K562 (cell line): ENCODE measurements around the gene CBFA2T3. TPM values are rescaled to one million over a fixed set of nuclear protein-coding genes. Genes with fewer than 3 reads are reported as not detected.

Experiments
- CREB1 ChIP-seq, 2 experiments: sonication (generic) in 1 of 2; formaldehyde crosslinking in 1 of 2; IDR thresholded peaks; 2 replicates each; pipeline versions ENCODE4 v1.6.1 to v1.8.0; 2012 to 2022; ENCODE audit warnings: inconsistent platforms in 1 of 2, mild to moderate bottlenecking in 1 of 2, missing genetic modification reagents in 1 of 2, moderate library complexity in 1 of 2
- CREBBP ChIP-seq: IDR thresholded peaks from one replicate; pipeline ENCODE4 v1.6.1; 2012; ENCODE audit warnings: low read depth, mild to moderate bottlenecking, control low read depth, inconsistent platforms, low read length
- CREM ChIP-seq: IDR thresholded peaks from 2 replicates; pipeline ENCODE4 v1.6.1; 2014; ENCODE audit warnings: antibody characterized with exemption, low read depth
- E2F3 ChIP-seq: fragments of 250-450 bp; sonication (Bioruptor Pico); IDR thresholded peaks from 2 replicates; pipeline ENCODE4 v1.4.0; 2020; ENCODE audit warnings: mild to moderate bottlenecking
- MEIS2 ChIP-seq: fragments of 450-650 bp; IDR thresholded peaks from 2 replicates; pipeline ENCODE4 v1.6.1; 2014; ENCODE audit warnings: mild to moderate bottlenecking; ENCODE audit not compliant: partially characterized antibody
- SMARCA4 ChIP-seq: fragments of 450-650 bp; IDR thresholded peaks from 2 replicates; pipeline ENCODE4 v1.6.1; 2016
- ZNF140 ChIP-seq: fragments of 250-450 bp; sonication (Bioruptor Pico); IDR thresholded peaks from 2 replicates; pipeline ENCODE4 v1.8.0; 2021; ENCODE audit warnings: moderate library complexity, mild to moderate bottlenecking, inconsistent platforms
- polyA plus RNA-seq, 8 experiments: library from polyadenylated mRNA; depleted of rRNA in 4 of 8; stranded (reverse) in 5 of 8; unstranded in 3 of 8; fragments of >200 nt; fragmentation: Nextera tagmentation in 2 of 8; fragmentation: Illumina TruSeq in 1 of 8; extraction: Ambion mirVana in 2 of 8; extraction: Trizol in 1 of 8; gene quantifications; 2 replicates each; pipeline versions ENCODE4 v1.2.1 to v1.2.3, GENCODE V29; 2011 to 2014; ENCODE audit warnings: inconsistent platforms in 1 of 8, missing spikeins in 1 of 8
- total RNA-seq, 7 experiments: library from RNA; depleted of rRNA in 6 of 7; stranded (reverse); fragments of >200 nt in 6 of 7; fragmentation: Illumina TruSeq in 2 of 7; extraction: Trizol in 2 of 7; gene quantifications; 2 replicates each; pipeline versions ENCODE4 v1.2.1 to v1.2.3, GENCODE V29; 2011 to 2021; ENCODE audit warnings: low replicate concordance in 1 of 7
- TF ChIP-seq, protein P1 (sequence below), 3 experiments: fragments of 200-800 bp in 1 of 3; fragments of 250-450 bp in 1 of 3; fragments of 450-650 bp in 1 of 3; sonication (Bioruptor Pico) in 1 of 3; sonication (Bioruptor generic) in 1 of 3; formaldehyde crosslinking in 1 of 3; IDR thresholded peaks; 2 replicates each; pipeline versions ENCODE4 v1.6.1 to v1.8.0; 2016 to 2022; ENCODE audit warnings: mild to moderate bottlenecking in 2 of 3, missing genetic modification characterization in 2 of 3, missing compliant biosample characterization in 1 of 3, moderate library complexity in 1 of 3
- TF ChIP-seq, protein P2 (sequence below): fragments of 450-650 bp; IDR thresholded peaks from 2 replicates; pipeline ENCODE4 v1.6.1; 2018; ENCODE audit not compliant: partially characterized antibody
- TF ChIP-seq, protein P3 (sequence below): fragments of 450-650 bp; IDR thresholded peaks from 2 replicates; pipeline ENCODE4 v1.6.1; 2017; ENCODE audit warnings: mild to moderate bottlenecking, moderate library complexity
- TF ChIP-seq, protein P4 (sequence below): fragments of 250-450 bp; sonication (Bioruptor Pico); IDR thresholded peaks from 2 replicates; pipeline ENCODE4 v1.4.0; 2020

The CBFA2T3 gene
- total and polyA plus RNA-seq, 9 of the 15 experiments (the other 6 are each of a cell fraction or from before 2014, with no cell fraction given), result 2.3 to 145 (median 6.7) TPM

DNA sequence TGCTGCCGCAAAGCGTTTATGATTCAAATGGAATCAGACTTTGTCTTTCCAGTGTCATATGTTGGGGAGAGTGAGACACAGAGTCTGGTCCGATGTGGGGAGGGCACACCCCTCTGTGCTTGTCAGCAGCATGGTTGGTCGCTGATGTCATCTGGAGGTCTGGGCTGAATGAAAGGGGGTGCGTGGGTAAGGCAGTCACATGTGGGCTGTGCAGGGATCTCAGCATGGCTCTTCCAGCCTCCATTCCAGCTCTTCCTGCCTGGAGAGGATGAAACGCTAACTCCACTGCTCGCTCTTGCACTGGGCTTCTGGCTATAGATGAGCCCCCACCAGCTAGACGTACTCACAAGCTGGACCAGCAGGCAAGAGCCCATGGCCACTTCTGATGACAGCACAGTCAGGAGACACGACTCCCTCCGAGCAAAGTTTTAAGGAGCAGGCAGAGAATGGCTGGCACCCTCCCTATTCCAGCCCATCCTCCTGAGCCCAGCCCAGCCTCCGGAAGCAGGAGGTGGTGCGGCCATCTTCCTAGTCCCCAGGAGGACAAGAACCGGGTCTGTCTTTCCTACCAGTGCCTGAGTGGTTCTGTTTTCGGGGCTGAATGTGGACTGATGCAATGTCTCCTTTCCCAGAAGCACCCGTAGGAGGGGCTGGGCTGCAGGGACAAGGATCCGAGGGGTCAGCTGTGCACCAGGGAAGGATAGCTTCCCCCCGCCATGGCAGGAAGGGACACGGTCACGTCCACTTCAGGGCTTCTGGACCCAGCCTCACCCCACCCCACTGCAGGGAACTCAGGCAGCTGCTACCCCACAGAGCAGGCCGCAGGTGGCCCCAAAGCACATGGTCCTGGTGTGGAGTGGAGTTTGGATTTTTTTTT lies 41.5 kb upstream of the CBFA2T3 start (continued):
- TF ChIP-seq ZNF140 (CRISPR knock-in tag), result no peak
- TF ChIP-seq, protein P1, sequence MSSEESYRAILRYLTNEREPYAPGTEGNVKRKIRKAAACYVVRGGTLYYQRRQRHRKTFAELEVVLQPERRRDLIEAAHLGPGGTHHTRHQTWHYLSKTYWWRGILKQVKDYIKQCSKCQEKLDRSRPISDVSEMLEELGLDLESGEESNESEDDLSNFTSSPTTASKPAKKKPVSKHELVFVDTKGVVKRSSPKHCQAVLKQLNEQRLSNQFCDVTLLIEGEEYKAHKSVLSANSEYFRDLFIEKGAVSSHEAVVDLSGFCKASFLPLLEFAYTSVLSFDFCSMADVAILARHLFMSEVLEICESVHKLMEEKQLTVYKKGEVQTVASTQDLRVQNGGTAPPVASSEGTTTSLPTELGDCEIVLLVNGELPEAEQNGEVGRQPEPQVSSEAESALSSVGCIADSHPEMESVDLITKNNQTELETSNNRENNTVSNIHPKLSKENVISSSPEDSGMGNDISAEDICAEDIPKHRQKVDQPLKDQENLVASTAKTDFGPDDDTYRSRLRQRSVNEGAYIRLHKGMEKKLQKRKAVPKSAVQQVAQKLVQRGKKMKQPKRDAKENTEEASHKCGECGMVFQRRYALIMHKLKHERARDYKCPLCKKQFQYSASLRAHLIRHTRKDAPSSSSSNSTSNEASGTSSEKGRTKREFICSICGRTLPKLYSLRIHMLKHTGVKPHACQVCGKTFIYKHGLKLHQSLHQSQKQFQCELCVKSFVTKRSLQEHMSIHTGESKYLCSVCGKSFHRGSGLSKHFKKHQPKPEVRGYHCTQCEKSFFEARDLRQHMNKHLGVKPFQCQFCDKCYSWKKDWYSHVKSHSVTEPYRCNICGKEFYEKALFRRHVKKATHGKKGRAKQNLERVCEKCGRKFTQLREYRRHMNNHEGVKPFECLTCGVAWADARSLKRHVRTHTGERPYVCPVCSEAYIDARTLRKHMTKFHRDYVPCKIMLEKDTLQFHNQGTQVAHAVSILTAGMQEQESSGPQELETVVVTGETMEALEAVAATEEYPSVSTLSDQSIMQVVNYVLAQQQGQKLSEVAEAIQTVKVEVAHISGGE (CRISPR knock-in tag; IDR thresholded peaks at IDR 0.05), result peak in 2 of 3 experiments; percentile 71 to 95; a peak in 4 of 6 replicates
- no peak for TF ChIP-seq E2F3 (CRISPR knock-in tag)
- TF ChIP-seq, protein P2, sequence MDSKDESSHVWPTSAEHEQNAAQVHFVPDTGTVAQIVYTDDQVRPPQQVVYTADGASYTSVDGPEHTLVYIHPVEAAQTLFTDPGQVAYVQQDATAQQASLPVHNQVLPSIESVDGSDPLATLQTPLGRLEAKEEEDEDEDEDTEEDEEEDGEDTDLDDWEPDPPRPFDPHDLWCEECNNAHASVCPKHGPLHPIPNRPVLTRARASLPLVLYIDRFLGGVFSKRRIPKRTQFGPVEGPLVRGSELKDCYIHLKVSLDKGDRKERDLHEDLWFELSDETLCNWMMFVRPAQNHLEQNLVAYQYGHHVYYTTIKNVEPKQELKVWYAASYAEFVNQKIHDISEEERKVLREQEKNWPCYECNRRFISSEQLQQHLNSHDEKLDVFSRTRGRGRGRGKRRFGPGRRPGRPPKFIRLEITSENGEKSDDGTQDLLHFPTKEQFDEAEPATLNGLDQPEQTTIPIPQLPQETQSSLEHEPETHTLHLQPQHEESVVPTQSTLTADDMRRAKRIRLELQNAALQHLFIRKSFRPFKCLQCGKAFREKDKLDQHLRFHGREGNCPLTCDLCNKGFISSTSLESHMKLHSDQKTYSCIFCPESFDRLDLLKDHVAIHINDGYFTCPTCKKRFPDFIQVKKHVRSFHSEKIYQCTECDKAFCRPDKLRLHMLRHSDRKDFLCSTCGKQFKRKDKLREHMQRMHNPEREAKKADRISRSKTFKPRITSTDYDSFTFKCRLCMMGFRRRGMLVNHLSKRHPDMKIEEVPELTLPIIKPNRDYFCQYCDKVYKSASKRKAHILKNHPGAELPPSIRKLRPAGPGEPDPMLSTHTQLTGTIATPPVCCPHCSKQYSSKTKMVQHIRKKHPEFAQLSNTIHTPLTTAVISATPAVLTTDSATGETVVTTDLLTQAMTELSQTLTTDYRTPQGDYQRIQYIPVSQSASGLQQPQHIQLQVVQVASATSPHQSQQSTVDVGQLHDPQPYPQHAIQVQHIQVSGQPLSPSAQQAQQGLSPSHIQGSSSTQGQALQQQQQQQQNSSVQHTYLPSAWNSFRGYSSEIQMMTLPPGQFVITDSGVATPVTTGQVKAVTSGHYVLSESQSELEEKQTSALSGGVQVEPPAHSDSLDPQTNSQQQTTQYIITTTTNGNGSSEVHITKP, result no peak
- TF ChIP-seq, protein P3, sequence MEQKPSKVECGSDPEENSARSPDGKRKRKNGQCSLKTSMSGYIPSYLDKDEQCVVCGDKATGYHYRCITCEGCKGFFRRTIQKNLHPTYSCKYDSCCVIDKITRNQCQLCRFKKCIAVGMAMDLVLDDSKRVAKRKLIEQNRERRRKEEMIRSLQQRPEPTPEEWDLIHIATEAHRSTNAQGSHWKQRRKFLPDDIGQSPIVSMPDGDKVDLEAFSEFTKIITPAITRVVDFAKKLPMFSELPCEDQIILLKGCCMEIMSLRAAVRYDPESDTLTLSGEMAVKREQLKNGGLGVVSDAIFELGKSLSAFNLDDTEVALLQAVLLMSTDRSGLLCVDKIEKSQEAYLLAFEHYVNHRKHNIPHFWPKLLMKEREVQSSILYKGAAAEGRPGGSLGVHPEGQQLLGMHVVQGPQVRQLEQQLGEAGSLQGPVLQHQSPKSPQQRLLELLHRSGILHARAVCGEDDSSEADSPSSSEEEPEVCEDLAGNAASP, result no peak
- TF ChIP-seq CREBBP, result no peak
- TF ChIP-seq MEIS2, result no peak
- TF ChIP-seq CREB1 (IDR thresholded peaks at IDR 0.05), result no peak; the same call in 1 of the 2 replicates
- TF ChIP-seq CREB1 (CRISPR knock-in tag; IDR thresholded peaks at IDR 0.05), result 0 out of 2 replicates have a peak, but pooled peaks have one; percentile 31
- peak; percentile 67 for TF ChIP-seq CREM
- no peak for TF ChIP-seq SMARCA4
- TF ChIP-seq, protein P4, sequence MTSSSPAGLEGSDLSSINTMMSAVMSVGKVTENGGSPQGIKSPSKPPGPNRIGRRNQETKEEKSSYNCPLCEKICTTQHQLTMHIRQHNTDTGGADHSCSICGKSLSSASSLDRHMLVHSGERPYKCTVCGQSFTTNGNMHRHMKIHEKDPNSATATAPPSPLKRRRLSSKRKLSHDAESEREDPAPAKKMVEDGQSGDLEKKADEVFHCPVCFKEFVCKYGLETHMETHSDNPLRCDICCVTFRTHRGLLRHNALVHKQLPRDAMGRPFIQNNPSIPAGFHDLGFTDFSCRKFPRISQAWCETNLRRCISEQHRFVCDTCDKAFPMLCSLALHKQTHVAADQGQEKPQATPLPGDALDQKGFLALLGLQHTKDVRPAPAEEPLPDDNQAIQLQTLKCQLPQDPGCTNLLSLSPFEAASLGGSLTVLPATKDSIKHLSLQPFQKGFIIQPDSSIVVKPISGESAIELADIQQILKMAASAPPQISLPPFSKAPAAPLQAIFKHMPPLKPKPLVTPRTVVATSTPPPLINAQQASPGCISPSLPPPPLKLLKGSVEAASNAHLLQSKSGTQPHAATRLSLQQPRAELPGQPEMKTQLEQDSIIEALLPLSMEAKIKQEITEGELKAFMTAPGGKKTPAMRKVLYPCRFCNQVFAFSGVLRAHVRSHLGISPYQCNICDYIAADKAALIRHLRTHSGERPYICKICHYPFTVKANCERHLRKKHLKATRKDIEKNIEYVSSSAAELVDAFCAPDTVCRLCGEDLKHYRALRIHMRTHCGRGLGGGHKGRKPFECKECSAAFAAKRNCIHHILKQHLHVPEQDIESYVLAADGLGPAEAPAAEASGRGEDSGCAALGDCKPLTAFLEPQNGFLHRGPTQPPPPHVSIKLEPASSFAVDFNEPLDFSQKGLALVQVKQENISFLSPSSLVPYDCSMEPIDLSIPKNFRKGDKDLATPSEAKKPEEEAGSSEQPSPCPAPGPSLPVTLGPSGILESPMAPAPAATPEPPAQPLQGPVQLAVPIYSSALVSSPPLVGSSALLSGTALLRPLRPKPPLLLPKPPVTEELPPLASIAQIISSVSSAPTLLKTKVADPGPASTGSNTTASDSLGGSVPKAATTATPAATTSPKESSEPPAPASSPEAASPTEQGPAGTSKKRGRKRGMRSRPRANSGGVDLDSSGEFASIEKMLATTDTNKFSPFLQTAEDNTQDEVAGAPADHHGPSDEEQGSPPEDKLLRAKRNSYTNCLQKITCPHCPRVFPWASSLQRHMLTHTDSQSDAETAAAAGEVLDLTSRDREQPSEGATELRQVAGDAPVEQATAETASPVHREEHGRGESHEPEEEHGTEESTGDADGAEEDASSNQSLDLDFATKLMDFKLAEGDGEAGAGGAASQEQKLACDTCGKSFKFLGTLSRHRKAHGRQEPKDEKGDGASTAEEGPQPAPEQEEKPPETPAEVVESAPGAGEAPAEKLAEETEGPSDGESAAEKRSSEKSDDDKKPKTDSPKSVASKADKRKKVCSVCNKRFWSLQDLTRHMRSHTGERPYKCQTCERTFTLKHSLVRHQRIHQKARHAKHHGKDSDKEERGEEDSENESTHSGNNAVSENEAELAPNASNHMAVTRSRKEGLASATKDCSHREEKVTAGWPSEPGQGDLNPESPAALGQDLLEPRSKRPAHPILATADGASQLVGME (CRISPR knock-in tag), result no peak
